GM19239 (cell line): ENCODE measurements around the gene COPG1.

ENCODE experiments used
- DNase-seq: peaks from one replicate; pipeline ENCODE4 v3.0.0; 2011; ENCODE audit warnings: low spot score; ENCODE audit not compliant: insufficient read length
- FAIRE-seq: peaks from 2 replicates; lab custom pipeline; 2011; peaks lifted over from hg19 to GRCh38; lab: Jason Lieb, UNC

Gene COPG1

DNA sequence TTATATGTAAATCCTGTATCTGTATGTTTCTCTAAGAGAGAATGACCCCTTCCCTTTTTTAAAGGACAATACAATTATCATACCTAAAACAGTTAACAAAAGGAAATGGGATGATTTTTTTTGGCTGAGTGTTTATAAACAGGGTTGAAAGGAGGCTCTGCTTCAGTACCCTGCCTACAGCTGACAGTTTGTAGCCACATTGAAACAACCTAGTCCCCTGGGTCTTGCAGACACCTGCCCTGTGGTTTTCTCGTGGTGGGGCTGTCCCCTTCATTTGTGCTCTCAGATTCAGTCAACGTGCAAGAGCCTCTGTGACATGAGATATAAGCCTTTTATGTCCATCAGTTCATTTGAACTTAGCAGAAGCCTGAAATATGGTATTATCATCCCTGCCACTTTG lies 27.0 kb downstream of the COPG1 start:
- DNase-seq (peak; percentile 78), FAIRE-seq (peak; percentile 94)

- DNase-seq = no peak
- FAIRE-seq = peak; percentile 92
These were observed 28.4 kb downstream of the COPG1 start for GRCh38 chr3:129277829-129278271.

- peak; percentile 51 for DNase-seq
- FAIRE-seq = no peak
These were observed 29.1 kb downstream of the COPG1 start, which contains the start of gene HMCES for GRCh38 chr3:129278439-129278965. TSS of gene HMCES (plus strand) at chr3:129278870. CDS start at chr3:129279733, 863 bp downstream.

DNA sequence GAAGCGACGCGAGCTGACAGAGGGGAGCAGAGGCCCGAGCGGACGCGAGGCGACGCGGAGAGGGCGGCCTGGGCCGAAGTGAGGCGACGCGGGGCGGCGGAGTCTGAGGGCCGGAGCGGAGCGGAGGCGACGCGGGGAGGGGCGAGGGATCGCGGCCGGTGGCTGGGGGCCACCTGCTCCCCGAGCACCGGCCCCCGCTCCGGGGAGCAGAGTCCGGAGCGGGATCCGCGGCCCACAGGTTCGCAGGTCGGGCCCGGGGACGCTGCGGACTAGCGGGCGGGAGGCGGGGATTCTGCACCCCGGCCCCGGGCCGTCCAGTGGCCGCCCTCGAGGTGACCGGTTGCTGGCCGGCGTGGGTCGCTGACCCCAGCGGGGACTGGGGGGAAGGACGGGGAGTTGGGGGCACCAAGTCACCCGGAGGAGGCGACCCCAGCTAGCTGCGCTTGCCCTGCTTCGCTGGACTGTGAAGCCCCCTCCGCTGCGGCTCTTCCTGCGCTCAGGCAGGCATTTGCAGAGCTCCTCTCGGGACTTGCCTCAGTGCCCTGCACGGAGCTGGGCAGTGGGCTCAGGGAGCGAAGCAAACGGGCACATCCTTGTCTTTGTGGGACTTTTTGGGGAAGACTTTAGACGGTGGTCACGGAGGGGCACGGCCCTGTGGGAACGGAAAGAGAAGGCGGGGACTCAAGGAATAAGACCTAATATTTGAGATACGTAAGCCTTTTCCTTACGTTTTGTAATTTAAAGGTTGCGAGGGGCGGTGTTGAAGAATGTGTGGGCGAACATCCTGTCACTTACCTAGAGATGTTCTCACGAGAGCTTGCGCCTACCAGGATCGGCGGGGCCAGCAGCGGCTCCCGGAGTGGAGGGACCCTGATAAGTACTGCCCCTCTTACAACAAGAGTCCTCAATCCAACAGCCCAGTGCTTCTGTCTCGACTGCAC lies 29.8 kb downstream of the COPG1 start:
- DNase-seq (no peak), FAIRE-seq (peak; percentile 82)

- FAIRE-seq = no peak
These were observed 30.8 kb downstream of the COPG1 start for GRCh38 chr3:129280183-129280582.

DNA sequence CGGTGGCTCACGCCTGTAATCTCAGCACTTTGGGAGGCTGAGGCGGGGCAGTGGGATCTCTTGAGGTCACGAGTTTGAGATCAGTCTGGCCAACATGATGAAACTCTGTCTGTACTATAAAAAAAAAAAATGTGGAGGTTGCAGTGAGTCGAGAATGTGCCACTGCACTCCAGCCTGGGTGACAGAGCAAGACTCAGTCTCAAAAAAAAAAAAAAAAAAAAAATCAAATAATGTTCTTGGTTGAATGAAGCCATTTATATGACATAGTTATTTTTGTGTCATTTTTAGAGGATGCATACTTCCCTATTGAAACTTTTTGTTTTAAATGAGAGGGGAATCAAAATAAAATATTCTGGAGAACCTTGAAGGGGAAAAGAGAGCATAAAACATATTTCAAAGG lies 32.3 kb downstream of the COPG1 start:
- DNase-seq = no peak
- FAIRE-seq = no peak

More at GRCh38 chr3:129280183-129280582, 30.8 kb downstream of the COPG1 start:
- DNase-seq = no peak

DNA sequence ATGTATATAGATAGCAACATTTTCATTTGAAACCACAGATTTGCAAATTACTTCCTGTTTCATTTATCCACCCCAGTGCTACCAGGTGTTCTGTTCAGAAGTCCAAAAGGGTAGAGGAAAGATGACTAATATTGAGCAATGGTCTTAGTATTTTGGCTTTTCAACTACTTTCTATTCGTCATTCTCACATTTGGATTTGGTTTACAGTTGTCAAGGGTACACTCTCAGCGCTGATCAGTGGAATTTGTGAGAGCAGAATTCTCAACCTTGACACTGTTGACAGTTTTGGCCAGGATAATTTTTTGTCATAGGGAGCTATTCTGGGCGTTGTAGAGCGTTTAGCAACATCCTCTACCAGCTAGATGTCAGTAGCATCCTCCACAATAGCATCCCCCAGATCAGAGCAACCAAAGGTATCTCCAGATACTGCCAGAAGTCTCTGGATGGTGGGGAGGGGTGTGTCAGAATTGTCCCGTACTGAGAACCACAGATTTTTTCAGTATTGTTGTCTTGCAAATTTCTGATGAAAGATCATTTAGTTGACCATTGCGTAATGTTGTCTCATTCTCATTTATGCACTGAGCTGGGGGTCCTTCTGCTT lies 33.4 kb downstream of the COPG1 start:
- FAIRE-seq (peak; percentile 99), DNase-seq (peak; percentile 69)

GRCh38 chr3:129286081-129286480 lies 36.7 kb downstream of the COPG1 start:
- FAIRE-seq = no peak

DNA sequence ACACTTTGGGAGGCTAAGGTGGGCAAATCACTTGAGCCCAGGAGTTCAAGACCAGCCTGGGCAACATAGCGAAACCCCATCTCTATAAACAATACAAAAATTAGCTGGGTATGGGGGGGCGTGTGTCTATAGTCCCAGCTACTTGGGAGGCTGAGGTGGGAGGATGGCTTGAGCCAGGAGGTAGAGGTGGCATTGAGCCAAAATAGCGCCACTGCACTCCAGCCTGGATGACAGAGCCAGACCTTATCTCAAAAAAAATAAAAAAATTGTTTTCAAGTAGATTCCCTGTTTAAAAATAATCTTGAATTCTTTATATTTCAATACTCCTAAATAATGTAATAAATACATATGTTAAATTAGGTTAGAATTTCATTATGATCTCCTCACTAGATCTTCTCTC lies 39.0 kb downstream of the COPG1 start:
- DNase-seq (no peak), FAIRE-seq (no peak)

More at GRCh38 chr3:129286081-129286480, 36.7 kb downstream of the COPG1 start:
- DNase-seq = no peak

GRCh38 chr3:129289201-129289921 lies 40.0 kb downstream of the COPG1 start:
- FAIRE-seq = no peak

GRCh38 chr3:129291236-129291886 lies 42.0 kb downstream of the COPG1 start:
- FAIRE-seq (peak; percentile 72), DNase-seq (no peak)

More at GRCh38 chr3:129289201-129289921, 40.0 kb downstream of the COPG1 start:
- no peak for DNase-seq

DNA sequence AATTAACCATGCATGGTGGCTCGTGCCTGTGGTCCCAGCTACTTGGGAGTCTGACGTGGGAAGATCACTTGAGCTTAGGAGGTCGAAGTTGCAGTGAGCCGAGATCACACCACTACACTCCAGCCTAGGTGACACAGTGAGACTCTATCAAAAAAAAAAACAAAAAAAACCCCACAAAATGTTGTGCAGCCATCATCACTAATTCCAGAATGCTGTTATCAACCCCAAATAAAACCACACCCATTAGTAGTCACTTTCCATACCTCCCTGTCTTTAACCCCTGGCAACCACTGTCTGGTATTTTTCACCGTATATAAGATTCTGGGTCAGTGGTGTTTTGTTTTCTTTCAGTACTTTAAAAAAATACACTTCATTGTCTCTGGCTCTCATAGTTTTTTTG lies 45.9 kb downstream of the COPG1 start:
- no peak for FAIRE-seq
- no peak for DNase-seq

DNA sequence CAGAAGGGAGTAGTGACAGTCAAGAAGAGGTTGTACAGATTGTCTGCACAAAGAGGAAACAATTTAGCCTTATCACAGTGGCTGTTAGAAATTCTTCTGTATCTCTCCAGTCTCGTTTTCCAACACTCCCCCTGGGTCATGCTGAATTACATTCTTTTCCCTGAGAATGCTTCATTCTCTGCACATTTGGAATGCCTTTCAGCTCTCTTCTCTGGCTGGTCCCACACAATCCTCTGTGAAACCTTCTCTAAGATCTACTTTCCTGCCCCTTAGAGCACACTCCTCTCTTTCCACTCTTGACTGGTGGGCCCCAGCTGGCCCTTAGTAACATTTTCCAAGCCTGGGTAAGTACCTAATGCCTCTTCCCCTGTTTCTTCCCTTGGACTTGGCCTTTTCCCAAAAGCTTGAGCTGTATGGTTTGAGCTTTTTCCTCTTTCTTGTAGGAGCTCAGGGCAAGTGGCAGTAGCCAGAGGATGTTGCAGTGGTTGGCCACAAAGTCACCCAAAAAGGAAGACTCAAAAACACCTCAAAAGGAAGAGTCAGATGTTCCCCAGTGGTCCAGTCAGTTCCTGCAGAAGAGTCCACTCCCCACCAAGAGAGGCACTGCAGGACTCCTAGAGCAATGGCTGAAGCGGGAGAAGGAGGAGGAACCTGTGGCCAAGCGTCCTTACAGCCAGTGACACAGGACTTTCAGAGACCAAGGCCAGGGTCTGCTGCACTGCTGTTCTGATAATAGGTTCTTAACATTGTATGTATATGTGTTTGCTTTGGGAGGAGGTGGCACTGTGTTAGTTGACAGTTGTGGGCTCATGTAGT lies 54.9 kb downstream of the COPG1 start:
- FAIRE-seq (no peak), DNase-seq (no peak)

DNA sequence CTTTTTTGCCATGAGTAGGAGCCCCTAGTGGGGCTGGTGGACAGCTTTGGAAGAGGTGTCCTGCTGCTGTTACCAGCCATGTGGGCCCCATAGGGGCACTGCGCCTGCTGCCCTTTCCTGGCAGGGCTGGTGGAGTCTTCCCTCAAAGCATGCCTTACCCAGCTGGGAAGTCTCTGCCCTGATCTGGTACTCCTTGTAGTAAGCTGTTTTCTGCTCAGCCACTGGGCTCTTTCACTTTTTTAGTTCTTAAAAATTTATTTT lies 55.5 kb downstream of the COPG1 start:
- DNase-seq (no peak), FAIRE-seq (no peak)

- peak; percentile 94 for FAIRE-seq
- no peak for DNase-seq
These were observed 56.2 kb downstream of the COPG1 start for GRCh38 chr3:129305592-129306091.

- DNase-seq (no peak), FAIRE-seq (no peak)
These were observed 59.2 kb downstream of the COPG1 start for GRCh38 chr3:129308636-129309035.

- no peak for DNase-seq
These were observed 61.0 kb downstream of the COPG1 start for GRCh38 chr3:129310111-129311011.

More at GRCh38 chr3:129310111-129311011, 61.0 kb downstream of the COPG1 start:
- FAIRE-seq = peak; percentile 18
